Endothelial cell of hepatic sinusoid (primary cell): ENCODE measurements around the gene G6PD.
"Not testable (repeated sequence)": the region's sequence is repeated elsewhere in the genome, so short reads cannot be mapped to it uniquely, and the experiment has no call there.

Experiments
- in situ Hi-C: cut with HindIII; loops from 2 replicates; pipeline ENCODE4 v1.10.0; 2017; ENCODE audit warnings: low sequenced_read_pairs

Gene G6PD

DNA sequence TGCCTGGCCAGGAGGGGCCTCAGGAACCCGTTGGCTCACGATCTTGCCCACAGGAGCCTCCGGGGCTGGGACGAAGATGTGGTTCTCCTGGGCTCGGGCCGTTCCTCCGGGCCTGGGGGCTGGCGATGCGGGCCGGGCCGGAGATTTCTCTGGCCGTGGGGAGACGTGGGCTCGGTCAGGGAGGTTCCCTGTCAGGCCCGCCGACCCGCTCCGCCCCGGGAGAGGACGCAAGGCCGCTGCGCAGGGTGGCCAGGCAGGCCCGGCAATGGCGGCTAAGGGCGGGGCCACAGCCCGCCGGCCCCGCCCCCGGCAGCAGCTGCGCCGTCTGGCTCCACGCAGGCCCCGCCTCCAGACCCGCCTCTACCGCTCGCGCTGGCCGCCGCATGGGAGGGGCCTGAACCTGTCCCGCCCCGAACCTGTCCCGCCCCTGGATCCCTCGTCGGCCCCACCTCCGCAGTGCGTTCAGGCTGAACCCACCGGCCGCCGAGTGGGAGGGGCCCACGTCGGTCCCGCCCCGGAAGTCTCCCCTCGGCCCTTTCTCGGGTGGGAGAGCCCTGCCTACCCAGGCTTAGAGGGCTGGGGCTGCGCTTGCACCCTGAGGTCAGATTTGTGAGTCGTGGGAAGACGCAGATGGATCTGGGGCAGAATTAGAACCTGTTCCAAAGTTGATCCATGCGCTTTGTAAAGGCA lies 30.5 kb downstream of the G6PD start, which contains the start of gene FAM3A:
FAM3A (minus strand) TSS at position 267 of the 690 bp plus-strand sequence. CDS start 460 bp downstream, outside the sequence.
- in situ Hi-C loops, result no loop called here

- in situ Hi-C loops, result no loop called here
These were observed 31.3 kb downstream of the G6PD start for GRCh38 chrX:154515090-154515965.

DNA sequence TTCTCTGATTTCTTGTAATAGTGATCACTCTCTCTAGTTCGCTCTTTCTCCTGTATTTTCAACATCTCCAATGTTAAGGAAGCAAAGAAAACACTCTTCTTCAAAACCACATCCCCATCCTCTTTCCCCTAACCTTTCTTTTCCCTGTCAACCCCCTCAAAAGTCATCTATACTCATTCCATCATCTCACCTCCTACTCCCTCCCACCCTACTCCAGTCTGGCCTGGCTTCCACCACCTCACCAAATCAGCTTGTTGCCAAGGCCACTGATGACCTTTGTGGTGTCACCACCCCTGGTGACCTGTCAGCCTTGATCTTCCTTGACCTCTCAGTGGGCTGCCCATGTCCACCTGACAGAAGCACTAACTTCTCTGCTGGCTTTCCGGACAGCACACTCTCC lies 32.9 kb downstream of the G6PD start:
- in situ Hi-C loops, result no loop called here

GRCh38 chrX:154512879-154513553 lies 33.6 kb downstream of the G6PD start:
- in situ Hi-C loops, result no loop called here

DNA sequence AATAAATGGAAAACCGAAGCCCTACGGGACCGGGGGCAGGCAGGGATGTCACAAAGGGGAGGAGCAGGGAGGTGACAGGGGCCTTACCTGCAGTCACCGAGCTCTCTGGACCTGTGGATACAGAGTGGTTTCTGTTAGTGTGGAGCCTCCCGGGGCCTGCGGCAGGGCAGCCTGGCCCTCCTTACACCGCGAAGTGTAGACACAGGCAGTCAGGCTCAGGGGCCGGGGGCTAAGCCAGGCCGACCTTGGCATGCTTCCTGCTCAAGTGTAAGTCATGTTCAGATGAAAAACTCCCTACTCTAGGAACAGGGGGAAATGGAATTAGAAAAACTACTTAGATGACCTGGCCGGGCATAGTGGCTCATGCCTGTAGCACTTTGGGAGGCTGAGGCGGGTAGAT lies 34.9 kb downstream of the G6PD start:
- in situ Hi-C loops, result no loop called here

DNA sequence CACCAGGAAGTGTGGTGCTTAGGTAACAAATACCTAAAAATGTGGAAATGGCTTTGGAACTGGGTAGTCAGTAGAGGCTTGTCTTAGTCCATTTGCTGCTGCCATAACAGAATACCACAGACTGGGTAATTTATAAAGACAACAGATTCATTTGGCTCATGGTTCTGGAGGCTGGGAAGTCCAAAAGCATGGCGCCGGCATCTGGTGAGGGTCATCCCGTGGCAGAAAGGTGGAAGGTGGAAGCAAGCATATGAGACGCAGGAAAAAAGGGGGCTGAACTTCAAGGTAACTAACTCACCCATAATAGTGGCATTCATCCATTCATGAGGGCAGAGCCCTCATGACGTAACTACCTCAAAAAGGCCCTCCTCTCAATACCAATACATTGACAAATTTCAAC lies 37.2 kb downstream of the G6PD start:
- in situ Hi-C loops, result loop anchor here (10.0 kb wide), 1 partner anchor 65 kb away; the partner anchor contains the start of gene FAM50A

DNA sequence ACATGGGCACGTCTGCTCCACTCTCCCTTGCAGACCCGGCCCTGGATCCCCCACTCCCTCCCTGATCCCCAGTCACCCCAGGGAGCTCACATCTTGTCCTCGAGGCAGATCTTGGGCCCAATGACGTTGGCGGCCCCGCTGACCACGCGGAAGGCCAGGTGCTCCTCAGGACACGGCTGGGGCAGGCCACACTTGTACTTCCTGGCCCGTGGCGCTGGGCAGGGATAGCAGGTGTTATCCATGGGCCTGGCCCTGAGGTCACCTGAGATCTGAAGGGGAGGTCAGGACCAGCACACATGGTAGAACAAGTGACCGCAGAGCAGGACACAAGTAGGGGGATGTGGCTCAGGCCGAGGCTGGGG lies 38.3 kb downstream of the G6PD start:
- in situ Hi-C loops, result loop anchor here (10.0 kb wide), 1 partner anchor 64 kb away; the partner anchor contains the start of gene FAM50A

DNA sequence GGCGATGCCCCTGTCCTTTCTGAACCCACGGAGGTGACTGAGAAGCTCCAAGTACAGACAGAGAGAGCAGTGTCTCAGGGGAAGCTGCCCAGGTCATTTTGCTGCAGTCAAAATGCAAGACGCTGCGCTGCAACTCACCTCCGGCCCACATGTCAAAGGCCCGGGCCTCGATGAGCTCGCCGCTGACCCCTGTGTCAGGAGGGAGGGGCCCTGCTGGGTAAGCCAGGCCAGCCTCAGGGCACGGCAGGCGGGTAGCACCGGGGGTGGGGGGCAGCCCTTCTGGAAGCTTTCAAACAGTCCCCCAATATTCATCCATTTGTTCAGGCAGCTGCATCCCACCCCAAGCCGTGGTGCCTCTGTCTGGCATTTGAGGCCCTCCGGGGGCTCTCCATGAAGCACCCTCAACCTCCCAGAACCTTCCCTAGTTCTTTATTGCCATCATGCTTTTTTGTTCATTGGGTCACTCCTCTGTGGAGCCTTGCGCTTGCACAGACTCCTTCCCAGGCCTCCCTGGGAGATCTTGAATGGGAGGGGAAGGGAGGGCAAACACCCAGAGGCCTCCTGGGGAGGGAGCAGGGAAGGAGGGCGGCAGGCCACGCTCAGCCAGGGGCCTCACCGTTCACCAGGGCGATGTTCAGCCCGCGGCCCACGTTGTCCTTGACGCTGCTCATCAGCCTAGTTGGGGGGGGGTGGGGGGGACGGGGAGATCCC lies 38.8 kb downstream of the G6PD start:
- in situ Hi-C loops, result loop anchor here (10.0 kb wide), 1 partner anchor 63 kb away; the partner anchor contains the start of gene FAM50A

- in situ Hi-C loops, result loop anchor here (10.0 kb wide), 1 partner anchor 62 kb away; the partner anchor contains the start of gene FAM50A
These were observed 39.9 kb downstream of the G6PD start for GRCh38 chrX:154506483-154507332.

GRCh38 chrX:154505734-154506133 lies 40.9 kb downstream of the G6PD start:
- in situ Hi-C loops, result loop anchor here (10.0 kb wide), 1 partner anchor 61 kb away; the partner anchor contains the start of gene FAM50A

- in situ Hi-C loops, result loop anchor here (10.0 kb wide), 1 partner anchor 58 kb away; the partner anchor contains the start of gene FAM50A
These were observed 43.7 kb downstream of the G6PD start for GRCh38 chrX:154502989-154503388.

DNA sequence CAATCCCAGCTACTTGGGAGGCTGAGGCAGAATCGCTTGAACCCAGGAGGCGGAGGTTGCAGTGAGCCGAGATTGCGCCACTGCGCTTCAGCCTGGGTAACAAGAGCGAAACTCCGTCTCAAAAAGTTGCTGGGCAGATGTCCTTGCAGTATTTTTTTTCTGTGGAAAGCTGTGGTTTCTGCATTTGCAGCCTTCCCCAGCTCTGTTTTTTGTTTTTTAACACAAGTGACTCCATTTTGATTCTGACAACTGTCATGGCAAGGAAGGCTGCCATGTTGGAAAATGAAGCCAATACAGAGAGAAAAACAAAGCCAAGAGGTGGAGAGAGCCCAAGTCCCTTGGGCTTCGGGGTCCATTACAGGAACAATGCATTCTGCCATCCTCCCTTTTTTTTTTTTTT lies 44.5 kb downstream of the G6PD start:
- in situ Hi-C loops, result loop anchor here (10.0 kb wide), 1 partner anchor 57 kb away; the partner anchor contains the start of gene FAM50A

DNA sequence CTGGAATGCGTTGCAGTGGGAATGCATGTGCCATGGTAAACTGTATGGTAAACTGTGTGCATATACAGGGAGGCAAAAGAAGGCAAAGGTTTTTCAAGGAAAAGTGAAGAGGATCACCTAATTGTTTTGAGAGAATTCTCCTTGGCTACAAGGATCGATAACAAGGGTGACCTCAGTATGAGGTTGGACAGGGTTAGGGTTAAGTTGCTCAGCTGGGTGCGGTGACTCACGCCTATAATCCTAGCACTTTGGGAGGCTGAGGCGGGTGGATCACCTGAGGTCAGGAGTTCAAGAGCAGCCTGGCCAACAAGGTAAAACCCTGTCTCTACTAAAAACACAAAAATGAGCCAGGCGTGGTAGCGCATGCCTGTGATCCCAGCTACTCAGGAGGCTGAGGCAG lies 45.2 kb downstream of the G6PD start:
- in situ Hi-C loops, result loop anchor here (10.0 kb wide), 1 partner anchor 57 kb away; the partner anchor contains the start of gene FAM50A

- in situ Hi-C loops, result not testable (repeated sequence)
These were observed 50.0 kb downstream of the G6PD start for GRCh38 chrX:154496591-154497137.

GRCh38 chrX:154495472-154495922 lies 51.1 kb downstream of the G6PD start:
- in situ Hi-C loops, result no loop called here

- in situ Hi-C loops, result no loop called here
These were observed 51.9 kb downstream of the G6PD start for GRCh38 chrX:154494715-154495114.

GRCh38 chrX:154490414-154491083 lies 56.1 kb downstream of the G6PD start, which contains the start of gene SLC10A3:
Gene SLC10A3 (minus strand): TSS chrX:154490629. CDS start chrX:154488940, 1,689 bp downstream.
- in situ Hi-C loops, result no loop called here

- in situ Hi-C loops, result no loop called here
These were observed 56.6 kb downstream of the G6PD start for GRCh38 chrX:154490021-154490413.
